HCT116 (cell line): ENCODE measurements around the gene TJP2.

ENCODE experiments used
- ELF1 ChIP-seq: IDR thresholded peaks from 2 replicates; pipeline ENCODE4 v1.6.1; 2012; ENCODE audit warnings: low read depth, borderline replicate concordance
- EZH2phosphoT487 ChIP-seq: fragments of 200-600 bp; IDR thresholded peaks from 2 replicates; pipeline ENCODE4 v1.6.1; 2018; ENCODE audit warnings: antibody characterized with exemption, borderline replicate concordance
- FOSL1 ChIP-seq: IDR thresholded peaks from 2 replicates; pipeline ENCODE4 v1.6.1; 2012; ENCODE audit warnings: low read depth
- POLR2AphosphoS5 ChIP-seq: IDR thresholded peaks from 2 replicates; pipeline ENCODE4 v1.6.1; 2011; ENCODE audit warnings: mild to moderate bottlenecking, low read depth, low read length, moderate library complexity
- ZNF274 ChIP-seq: fragments of 200-500 bp; sonication (Bioruptor generic); IDR thresholded peaks from 2 replicates; pipeline ENCODE4 v1.6.1; 2014; ENCODE audit warnings: mild to moderate bottlenecking, low read depth, low read length, inconsistent platforms
- TF ChIP-seq, protein P1 (sequence below), 3 experiments: fragments of 200-600 bp in 1 of 3; sonication (generic) in 1 of 3; IDR thresholded peaks in 2 of 3; conservative IDR thresholded peaks in 1 of 3; 2 replicates each; pipeline ENCODE4 v1.5.1; 2012 to 2017; ENCODE audit warnings: low read depth in 2 of 3, low read length in 2 of 3, antibody characterized with exemption in 1 of 3, borderline replicate concordance in 1 of 3, control low read depth in 1 of 3, mild to moderate bottlenecking in 1 of 3, mixed read lengths in 1 of 3, mixed run types in 1 of 3, moderate library complexity in 1 of 3; ENCODE audit not compliant: insufficient read depth in 1 of 3

DNA sequence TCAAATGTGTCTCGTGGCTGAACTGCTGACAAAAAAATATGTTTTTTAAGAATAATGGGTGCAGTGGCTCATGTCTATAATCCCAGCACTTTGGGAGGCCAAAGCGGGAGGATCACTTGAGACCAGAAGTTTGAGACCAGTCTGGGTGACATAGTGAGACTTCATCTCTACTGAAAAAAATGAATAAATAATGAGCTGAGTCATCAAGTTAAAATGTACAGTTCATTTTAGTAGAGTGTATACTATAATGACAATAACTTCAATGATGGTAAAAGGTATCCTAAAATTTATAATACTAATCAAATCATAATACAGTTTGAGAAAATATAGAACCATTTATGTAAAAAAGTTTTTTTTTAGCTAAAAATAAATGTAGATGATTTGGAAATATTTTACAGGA, 37.9 kb upstream of the TJP2 start:
- TF ChIP-seq, protein P1, sequence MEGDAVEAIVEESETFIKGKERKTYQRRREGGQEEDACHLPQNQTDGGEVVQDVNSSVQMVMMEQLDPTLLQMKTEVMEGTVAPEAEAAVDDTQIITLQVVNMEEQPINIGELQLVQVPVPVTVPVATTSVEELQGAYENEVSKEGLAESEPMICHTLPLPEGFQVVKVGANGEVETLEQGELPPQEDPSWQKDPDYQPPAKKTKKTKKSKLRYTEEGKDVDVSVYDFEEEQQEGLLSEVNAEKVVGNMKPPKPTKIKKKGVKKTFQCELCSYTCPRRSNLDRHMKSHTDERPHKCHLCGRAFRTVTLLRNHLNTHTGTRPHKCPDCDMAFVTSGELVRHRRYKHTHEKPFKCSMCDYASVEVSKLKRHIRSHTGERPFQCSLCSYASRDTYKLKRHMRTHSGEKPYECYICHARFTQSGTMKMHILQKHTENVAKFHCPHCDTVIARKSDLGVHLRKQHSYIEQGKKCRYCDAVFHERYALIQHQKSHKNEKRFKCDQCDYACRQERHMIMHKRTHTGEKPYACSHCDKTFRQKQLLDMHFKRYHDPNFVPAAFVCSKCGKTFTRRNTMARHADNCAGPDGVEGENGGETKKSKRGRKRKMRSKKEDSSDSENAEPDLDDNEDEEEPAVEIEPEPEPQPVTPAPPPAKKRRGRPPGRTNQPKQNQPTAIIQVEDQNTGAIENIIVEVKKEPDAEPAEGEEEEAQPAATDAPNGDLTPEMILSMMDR (IDR thresholded peaks at IDR 0.05 in 2 of 3, conservative IDR thresholded peaks at IDR 0.05 in 1 of 3; ENCODE audit: borderline replicate concordance in 1 of 3, insufficient read depth in 1 of 3, low read depth in 2 of 3, low read length in 2 of 3): no peak
- TF ChIP-seq ZNF274 (no peak), EZH2phosphoT487 (no peak), ELF1 (no peak), POLR2AphosphoS5 (no peak), FOSL1 (no peak)
